Fibroblast of skin of left quadriceps (primary cell): Measurements from ENCODE around the gene BBX.
A peak's percentile ranks its signal among the peaks of the same experiment; 100 is the strongest.
"Not testable (repeated sequence)": the region's sequence is repeated elsewhere in the genome, so short reads cannot be mapped to it uniquely, and the experiment has no call there.

Source experiments
- DNase-seq, 2 experiments: peaks; one replicate each; pipeline ENCODE4 v3.0.0-alpha.2; 2013; ENCODE audit warnings: low read depth in 2 of 2

BBX gene

DNA sequence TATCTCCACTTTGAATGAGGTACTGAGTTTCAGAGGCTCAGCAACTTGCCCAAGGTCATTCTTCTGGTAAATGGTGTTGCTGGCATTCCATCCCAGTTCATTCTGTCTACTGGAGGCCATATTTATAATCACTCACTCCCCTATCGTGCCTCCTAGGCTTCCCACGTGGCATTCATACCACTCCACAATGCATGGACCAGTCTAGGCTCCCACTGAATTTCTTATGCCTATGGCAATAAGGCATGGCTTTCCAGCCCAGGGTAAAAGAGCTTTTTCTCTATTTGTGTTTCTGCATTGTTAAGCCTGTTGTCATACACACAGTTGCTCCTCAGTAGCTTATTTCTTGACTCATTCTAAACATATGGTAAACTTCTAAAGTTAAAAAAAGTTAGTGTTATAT is 19.9 kb downstream of the BBX start:
- no peak for DNase-seq

DNA sequence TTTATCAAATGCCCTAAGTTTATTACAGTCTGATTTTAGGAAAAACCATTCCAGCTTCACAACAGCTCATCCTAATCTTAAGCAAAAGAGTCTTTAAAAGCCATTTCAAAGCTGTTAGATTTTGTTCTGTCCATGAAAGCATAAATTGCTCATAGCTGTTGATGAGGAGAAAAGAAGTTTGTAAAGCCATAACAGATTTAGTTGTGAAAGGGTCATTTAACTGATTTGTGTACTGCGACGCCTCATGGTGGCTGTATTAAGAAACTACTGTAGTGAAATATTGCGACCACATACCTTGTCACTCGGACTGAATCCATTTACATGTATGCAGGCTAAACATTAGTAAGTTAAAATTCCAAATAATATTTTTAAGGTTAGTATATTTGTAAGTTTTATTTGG is 20.9 kb downstream of the BBX start:
- DNase-seq = no peak

DNA sequence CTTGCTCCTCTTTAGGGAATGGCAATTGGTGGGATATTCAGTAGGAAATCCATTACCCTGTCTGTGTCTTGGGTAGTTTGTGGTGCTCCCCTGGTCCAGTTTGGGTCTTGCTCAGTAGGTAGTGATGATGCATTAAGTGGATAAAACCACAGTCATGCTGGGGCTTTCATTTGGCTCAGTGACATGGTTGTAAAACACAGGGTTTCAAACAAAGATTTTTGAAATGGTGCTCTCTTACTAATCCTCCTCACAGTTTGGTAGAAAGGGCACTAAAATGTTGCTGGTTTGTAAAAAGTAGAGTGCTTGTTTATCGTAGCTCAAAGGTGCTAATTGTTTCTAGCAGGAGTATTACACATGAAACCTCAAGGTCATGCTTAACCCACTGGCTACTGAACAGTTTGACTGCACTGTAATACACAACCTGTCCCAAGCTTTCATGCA is 22.9 kb downstream of the BBX start:
- DNase-seq = no peak

DNA sequence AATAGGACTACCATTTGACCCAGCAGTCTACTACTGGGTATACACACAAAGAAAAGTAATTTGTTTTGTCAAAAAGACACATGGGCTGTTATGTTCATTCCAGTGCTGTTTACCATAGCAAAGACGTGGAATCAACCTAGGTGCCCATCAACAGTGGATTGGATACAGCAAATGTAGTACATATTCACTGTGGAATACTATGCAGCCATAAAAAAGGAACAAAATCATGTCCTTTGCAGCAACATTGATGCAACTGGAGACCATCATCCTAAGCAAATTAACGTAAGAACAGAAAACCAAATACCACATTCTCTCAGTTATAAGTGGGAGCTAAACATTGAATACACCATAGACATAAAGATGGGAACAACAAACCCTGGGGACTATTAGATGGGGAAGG is 25.8 kb downstream of the BBX start:
- no peak for DNase-seq

DNA sequence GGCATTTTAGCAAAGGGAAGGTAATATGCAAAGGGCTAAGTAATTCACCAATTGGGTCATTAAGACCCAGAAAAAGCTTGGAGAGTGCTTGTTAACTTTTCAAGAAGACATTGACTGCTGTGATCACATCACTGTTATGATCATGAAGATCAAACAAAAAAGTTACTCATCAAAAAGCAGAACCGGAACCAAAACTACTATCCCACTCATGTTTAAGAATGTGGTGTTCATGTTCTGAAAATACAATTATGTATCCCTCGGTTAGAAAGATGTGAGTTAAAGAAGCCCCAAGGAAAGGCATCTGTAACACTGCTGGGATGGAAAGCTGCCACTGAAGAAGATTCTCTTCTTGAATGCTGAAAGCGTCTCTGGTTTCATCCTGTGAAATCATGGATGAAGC is 32.6 kb downstream of the BBX start:
- no peak for DNase-seq

GRCh38 chr3:107557743-107558142 is 35.0 kb downstream of the BBX start:
- no peak for DNase-seq

DNA sequence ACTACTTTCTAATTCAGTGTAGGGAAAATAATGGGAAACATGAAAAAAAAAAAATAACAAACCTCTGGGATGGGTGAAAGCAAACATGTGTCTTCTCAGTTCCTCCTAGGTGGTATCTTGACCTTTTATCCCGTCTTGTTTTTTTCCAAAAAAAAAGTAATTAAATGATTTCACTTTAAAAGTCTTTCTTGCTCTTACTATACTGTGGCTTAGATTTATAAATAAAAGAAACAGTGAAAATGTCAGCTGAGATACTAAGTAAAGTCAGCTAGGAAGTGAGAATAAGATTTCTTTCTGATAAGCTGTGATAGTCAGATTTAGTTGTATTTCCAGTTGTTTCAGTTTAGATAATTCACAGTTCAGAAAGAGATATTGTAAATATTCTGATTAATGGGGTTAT is 37.4 kb downstream of the BBX start:
- DNase-seq = no peak

DNA sequence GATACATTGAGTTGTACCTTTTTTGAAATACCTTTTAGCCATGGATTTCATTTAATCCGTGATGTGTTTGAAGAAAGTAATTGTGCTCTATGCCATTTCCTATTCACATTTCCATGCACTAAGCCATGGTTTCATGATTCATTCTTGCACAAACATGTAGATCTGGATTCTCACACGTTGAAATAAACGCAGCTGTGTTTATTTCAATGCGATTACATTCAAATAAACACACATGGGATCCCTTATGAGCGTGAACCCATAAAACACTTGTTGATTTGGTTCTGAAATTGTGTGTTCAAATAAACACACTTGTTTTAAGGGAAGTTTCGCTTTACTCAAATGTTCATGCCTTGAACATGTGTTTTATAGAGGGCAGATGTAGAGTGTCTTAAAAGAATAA is 39.2 kb downstream of the BBX start:
- DNase-seq = no peak

DNA sequence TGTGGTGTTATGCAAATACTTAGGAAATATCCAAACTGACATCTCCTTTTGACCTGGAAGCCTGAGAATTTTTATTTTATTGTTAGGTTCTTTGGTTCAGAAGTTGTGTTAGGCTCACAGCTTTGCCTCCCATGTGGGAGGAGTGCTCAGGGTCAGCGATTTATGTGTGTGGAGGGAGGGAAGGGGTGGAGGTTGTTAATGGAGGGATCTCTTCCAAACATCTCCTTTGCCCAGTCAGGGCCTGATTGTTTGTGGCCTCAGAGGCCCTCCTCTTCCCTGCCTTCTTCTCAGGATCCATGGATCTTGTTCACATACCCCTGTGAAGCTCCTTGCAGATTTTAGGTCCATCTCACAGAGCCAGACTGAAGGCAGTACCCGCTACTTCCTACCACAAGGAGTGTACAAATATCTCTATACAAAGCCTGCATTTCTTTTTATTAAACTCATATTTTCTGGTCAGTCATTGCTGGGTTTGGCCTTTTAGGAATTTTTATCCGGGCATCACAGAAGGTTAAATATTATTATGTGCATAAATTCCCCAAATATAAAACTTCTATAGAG is 40.3 kb downstream of the BBX start:
- DNase-seq = no peak

DNA sequence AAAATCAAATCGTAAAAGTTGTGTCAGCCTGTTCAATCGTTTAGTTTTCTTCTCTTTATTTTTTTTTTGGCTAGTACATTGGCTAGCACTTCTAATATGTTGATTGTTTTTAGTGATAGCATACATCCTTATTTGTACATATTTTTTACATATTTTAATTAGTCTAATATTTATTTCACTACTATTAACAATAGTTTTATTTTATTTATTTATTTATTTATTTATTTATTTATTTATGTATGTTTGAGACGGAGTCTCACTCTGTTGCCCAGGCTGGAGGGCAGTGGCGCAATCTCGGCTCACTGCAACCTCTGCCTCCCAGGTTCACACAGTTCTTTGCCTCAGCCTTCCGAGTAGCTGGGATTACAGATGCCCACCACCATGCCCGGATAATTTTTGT is 42.5 kb downstream of the BBX start:
- not testable (repeated sequence) for DNase-seq

DNA sequence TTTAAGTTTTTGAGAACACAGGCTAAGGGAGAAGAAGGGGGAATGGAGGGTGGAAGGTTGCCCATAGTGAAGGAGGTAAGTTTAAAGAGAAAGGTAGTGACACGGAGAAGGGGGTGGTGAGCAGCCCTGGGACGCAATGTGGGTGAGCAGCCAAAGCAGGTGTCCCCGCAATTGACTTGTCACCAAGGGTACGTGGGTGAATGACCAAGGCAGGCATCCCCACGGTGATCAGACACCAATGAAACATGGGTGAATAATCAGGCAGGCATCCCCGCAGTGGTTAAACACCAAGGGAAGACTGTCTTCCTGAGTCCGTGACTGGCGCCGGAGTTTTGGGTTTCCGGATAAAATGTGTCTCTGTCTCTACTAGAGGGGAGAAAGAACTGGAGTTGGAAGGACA is 48.3 kb downstream of the BBX start:
- not testable (repeated sequence) for DNase-seq

GRCh38 chr3:107571492-107571891 is 48.7 kb downstream of the BBX start:
- DNase-seq = not testable (repeated sequence)

DNA sequence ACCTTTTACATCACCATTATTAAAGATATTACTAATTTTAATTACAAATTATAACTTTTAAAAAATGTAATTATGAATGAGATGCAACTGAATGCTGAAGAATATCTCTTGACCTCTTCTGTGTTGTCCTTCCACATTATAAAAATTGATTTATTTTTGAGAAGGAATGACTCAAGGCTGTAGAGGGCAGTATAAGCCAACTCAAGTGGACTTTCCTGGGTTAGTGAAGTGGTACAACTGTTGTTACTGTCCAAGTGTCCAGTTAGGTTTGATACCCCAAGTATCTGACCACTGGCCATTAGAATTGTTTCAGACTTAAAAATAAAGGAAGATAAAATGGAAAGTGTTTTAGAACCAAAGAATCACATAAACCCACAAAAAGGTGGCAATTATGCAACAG is 51.9 kb downstream of the BBX start:
- DNase-seq = no peak

DNA sequence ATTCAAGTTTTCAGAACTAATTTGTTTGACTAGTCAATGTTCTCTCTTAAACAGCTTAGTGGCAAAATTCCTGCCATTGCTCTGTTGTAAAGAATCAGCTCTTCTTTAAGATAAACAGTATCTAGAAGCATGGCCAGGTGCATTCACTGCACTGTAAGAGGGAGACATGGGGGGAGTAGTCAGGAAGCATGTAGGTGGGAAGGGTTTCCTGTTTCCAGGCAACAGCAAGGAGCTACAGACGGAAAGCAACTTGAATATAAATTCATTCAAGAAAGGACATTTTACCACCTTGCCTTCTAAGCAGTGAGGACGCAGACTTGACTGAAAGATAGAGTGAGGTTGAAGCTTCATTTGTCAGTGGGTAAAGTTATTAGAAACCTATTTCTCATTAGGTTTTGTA is 55.3 kb downstream of the BBX start:
- DNase-seq = no peak

DNA sequence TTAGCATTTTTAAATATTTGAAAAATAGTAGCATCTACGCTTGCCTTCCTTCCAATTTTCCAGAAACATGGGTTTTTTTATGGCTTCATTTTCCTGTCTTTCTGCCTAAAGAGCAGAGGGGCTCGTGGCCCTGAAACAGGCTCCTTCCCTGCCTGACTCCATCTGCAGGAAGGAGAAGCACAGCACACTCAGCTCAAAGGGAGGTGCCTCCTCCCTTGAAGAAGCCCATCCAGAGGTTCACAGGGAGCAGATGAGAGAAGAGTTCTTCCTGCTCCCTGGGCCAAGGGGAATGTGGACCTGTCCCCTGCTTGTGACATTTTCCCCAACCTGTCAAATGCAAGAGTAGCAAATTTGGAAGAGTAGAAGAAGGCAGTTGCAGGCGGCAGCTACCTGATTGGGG is 55.8 kb downstream of the BBX start:
- DNase-seq = no peak

DNA sequence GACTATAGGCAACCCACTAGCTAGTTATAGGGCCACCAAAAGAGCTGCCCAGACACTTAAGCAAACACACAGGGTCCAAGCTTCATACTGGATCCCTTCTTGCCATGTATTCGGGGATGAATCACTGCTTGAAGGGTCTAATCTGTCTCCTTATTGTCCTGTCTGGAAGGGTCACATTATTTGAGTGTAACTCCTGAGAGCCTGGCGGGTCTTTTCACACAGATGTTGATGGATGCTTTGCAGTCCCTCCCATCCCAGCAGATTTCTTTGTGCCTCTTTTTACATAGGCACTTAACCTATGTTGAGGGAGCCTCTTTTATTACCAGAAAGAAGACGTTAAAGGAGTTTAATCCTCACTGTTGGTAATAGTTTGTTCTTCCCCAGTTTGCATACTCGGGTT is 56.6 kb downstream of the BBX start:
- DNase-seq = no peak

DNA sequence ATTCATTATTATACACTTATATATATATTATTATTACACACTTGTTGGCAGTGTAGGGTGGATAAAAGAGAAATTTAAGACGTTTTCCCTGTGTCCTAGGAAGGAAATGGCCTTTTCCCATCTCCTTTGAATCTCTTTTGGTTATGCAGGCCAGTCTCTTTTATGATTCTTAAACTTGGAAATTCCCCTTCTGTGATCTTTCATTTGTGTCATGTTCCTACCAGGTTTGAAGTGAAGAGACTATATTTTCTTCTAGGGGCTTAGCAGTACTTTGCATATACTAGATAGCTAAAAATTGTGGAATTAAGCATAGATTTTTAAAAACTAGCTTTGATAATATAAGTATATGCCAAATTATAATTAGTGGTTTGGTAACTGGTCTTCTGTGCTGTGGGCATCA is 58.5 kb downstream of the BBX start:
- DNase-seq = no peak

DNA sequence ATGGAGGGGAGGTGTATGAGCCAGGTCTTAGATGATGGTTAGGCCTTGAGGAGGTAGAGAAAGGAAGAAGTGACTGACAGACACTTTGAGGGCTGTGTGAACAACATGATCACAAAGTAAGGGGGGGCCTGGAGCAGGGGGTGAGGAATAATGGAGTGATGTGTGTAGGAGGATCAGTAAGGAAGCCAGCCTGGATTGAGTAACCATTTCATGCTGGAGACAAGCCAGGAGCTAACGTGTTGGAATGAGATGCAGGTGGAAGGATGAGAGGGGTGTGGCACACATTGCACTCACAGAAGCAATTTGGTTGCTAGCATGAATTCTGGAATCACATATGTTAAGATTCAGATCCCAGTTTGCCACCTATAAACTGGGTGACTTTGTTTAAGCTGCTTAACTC is 65.5 kb downstream of the BBX start:
- no peak for DNase-seq

GRCh38 chr3:107589454-107589853 is 66.7 kb downstream of the BBX start:
- no peak for DNase-seq

DNA sequence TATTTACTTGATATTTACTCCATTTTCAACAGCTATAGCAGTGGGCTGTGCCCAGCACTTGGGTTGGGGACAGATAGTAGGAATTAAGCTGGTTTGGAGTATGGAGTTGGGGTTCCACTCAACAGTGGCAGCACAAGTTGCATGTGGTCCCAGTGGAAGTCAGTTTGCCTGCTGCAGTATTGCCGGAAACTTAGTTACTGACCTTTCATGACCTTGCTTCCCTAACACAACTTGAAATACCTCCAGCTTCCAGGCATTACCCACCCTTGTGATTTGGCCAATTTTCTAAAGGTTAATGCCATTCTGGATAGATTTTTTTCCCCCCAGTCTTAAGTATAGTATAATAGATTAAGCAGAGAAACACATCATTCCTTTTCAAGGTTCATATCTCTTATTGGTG is 68.0 kb downstream of the BBX start:
- DNase-seq = no peak

GRCh38 chr3:107592073-107592472 is 69.3 kb downstream of the BBX start:
- DNase-seq = no peak

DNA sequence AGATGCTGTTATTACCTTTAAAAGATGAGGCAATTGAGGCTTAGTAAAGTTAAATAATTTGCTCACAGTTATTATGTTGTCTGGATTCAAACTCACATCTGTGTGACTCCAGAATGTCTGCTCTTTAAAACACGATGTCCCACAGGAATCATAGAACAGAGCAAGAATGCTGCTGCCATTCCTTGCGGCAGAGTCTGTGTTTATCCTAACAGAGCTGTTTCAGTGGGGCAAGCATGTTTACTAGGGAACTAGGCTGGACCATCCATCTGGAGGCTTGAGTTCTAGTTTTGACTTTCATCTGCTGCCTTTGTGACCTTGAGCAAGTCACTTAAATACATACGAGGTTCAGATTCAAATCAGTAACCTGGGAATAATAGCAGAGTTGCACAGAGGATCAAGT is 72.1 kb downstream of the BBX start:
- DNase-seq = no peak

DNA sequence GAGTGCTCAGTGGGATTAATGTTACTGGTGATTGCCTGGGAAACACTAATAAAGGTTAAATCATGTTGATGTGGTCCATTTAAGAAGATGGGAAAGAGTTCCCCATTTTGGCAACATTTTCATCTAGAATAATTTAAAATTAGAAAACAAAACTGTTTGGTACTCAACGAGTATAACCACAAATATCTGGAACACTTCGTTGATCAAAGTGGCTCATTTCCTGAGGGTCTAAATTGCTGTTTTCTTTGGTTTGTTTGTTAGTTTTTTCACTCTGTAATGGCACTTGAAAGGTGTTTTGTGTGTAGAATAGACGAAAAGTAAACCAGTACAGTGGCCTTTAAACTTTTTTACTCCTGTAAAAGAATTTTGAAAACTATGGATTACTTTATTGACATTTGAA is 73.9 kb downstream of the BBX start:
- DNase-seq = no peak

DNA sequence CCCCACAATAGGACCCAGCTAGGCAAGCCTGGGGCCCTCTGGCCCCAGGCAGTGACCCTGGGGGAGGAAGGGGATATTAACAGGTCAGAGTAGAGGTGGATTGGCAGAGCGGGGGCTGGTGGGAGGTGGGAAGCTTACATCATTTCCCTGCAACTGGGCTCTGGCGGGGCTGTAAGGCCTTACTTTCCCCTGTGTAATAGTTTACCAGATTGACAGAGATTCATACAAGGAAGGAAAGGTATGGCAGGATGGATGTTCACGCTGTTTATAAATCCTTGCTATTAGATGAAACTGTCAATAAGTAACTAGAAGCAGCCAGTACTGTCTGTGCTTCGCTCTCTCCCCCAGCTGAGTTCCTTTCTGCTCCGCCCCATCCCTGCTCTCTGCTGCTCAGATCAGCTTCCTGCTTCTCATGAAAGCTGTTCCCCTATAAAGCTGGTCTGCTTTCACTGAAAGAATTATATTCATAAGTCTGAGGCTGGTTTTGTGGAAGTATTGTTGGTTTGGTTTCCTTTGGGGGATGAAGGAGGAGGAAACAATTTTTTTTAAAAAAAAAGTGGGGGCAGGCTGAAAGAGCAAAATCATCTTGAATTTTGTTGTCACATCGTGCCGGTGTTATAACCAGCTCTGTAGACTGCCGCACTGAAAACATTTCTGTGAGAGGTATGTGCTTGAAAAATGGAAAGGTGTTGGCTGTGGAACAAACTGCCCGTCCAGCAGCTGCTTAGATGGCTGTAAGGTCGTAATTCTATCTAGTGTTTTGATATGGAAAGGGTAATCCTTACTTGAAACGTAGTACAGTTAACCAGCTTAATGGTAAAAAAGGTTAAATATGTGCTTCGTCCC is 76.4 kb downstream of the BBX start:
- peak in 1 of 2 experiments; percentile 18 for DNase-seq
